Upper lobe of left lung (tissue), 6 donors: Measurements from ENCODE around the gene TES. TPM values are rescaled to one million over a fixed set of nuclear protein-coding genes. Genes with fewer than 3 reads are reported as not detected.
"Not testable (repeated sequence)": the region's sequence is repeated elsewhere in the genome, so short reads cannot be mapped to it uniquely, and the experiment has no call there.

ENCODE experiments used
- ATAC-seq, 2 donors: fragments of 200-7000 bp; cut with Tn5 transposase; one replicate each; pipeline ENCODE4 v1.9.1; 2022; ENCODE audit warnings: mild to moderate bottlenecking in 2 of 2, moderate library complexity in 2 of 2; ENCODE audit not compliant: low FRiP score in 2 of 2
- DNase-seq, 2 donors: peaks; one replicate each; pipeline ENCODE4 v3.0.0-alpha.2; 2019 to 2020
- H3K27ac ChIP-seq, 4 donors: fragments of 200-600 bp; sonication (generic); one replicate each; pipeline ENCODE4 v1.5.1; 2016 to 2019
- H3K27me3 ChIP-seq, 4 donors: fragments of 200-600 bp; sonication (generic); one replicate each; pipeline ENCODE4 v1.5.1; 2017 to 2019
- H3K36me3 ChIP-seq, 4 donors: fragments of 200-600 bp; sonication (generic); one replicate each; pipeline ENCODE4 v1.5.1; 2016 to 2019
- H3K4me1 ChIP-seq, 4 donors: fragments of 200-600 bp; sonication (generic); one replicate each; pipeline ENCODE4 v1.5.1; 2018 to 2019
- H3K4me3 ChIP-seq, 4 donors: fragments of 200-600 bp; sonication (generic); one replicate each; pipeline ENCODE4 v1.5.1; 2017 to 2019; ENCODE audit warnings: mild to moderate bottlenecking in 2 of 4, moderate library complexity in 1 of 4
- H3K9me3 ChIP-seq, 4 donors: fragments of 200-600 bp; sonication (generic); one replicate each; pipeline ENCODE4 v1.5.1; 2018 to 2019
- EP300 ChIP-seq, 4 donors: sonication (generic); formaldehyde crosslinking; IDR thresholded peaks; one replicate each; pipeline ENCODE4 v1.5.1; 2017; ENCODE audit warnings: antibody characterized with exemption in 4 of 4, control low read depth in 2 of 4
- POLR2A ChIP-seq, 4 donors: fragments of 450-650 bp; IDR thresholded peaks; one replicate each; pipeline ENCODE4 v1.5.1; 2016 to 2017; ENCODE audit warnings: antibody characterized with exemption in 4 of 4, mild to moderate bottlenecking in 2 of 4
- POLR2AphosphoS5 ChIP-seq, 2 donors: sonication (generic); formaldehyde crosslinking; IDR thresholded peaks; one replicate each; pipeline ENCODE4 v1.5.1; 2017; ENCODE audit warnings: antibody characterized with exemption in 2 of 2
- WGBS, 2 donors: methylation state at CpG; one replicate each; pipeline ENCODE4 v1.1.5; 2017 to 2018; 5-methylcytosine and 5-hydroxymethylcytosine counted together
- total RNA-seq, 6 donors: library from RNA; depleted of rRNA in 4 of 6; stranded (reverse); fragments of >200 nt in 4 of 6; gene quantifications; one replicate each; pipeline versions ENCODE4 v1.1.0 to v1.2.1, GENCODE V29; 2016 to 2021
- TF ChIP-seq, protein P1 (sequence below), 6 experiments: fragments of 450-650 bp in 4 of 6; fragments of 200-600 bp in 2 of 6; sonication (generic) in 2 of 6; IDR thresholded peaks; one replicate each; pipeline ENCODE4 v1.5.1; 2016 to 2019; ENCODE audit warnings: antibody characterized with exemption in 6 of 6
- donor health status: DM: no; HTN: no; CAD: no; lungs with moderate emphysema.
- donor health status: DM: no; HTN: yes; CAD: no; lungs with severe emphysema.

Gene TES
- total RNA-seq, 6 donors from 2014 or later: 58.0 to 159 (median 87.1) TPM

DNA sequence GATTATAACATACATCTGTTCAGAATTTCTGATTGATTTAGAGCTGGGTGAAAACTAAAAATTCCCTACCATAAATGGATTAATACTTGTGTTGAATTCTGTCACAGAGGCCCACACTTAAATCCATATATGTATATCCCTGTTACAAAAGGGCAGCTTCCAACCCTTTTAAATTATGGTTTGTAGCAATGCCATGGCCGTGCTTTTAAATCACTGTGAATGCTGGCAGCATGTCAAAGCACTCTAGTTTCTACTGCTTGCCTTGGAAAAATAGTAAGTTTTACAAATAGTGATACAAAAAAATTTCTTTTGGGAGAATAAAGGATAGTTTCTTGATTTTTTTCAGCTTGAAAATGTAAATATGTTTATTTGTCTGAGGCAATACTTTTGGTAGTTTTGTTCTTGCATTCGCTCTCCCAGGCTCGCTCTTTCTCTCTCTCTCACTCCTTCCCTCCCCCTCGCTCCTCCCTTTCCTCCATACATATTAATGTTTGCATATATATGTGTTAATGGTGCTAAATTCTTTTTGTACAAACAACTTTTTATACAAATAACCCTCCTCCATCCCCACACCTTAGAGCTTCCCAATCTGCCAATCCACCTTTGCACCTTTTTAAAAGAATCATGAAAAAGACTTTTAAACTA lies 29.8 kb downstream of the TES start:
- WGBS, 2 donors: 69 to 70% methylated on average over 4 of the region's 4 CpGs
- peaks cover 0 to 25% (median 1%) of the 10 kb centered on the region in 4 donors for H3K36me3 ChIP-seq
- TF ChIP-seq POLR2A (IDR thresholded peaks at IDR 0.05) (no peak), POLR2AphosphoS5 (IDR thresholded peaks at IDR 0.05) (no peak), EP300 (IDR thresholded peaks at IDR 0.05) (no peak)
- TF ChIP-seq, protein P1, sequence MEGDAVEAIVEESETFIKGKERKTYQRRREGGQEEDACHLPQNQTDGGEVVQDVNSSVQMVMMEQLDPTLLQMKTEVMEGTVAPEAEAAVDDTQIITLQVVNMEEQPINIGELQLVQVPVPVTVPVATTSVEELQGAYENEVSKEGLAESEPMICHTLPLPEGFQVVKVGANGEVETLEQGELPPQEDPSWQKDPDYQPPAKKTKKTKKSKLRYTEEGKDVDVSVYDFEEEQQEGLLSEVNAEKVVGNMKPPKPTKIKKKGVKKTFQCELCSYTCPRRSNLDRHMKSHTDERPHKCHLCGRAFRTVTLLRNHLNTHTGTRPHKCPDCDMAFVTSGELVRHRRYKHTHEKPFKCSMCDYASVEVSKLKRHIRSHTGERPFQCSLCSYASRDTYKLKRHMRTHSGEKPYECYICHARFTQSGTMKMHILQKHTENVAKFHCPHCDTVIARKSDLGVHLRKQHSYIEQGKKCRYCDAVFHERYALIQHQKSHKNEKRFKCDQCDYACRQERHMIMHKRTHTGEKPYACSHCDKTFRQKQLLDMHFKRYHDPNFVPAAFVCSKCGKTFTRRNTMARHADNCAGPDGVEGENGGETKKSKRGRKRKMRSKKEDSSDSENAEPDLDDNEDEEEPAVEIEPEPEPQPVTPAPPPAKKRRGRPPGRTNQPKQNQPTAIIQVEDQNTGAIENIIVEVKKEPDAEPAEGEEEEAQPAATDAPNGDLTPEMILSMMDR (IDR thresholded peaks at IDR 0.05): no peak

DNA sequence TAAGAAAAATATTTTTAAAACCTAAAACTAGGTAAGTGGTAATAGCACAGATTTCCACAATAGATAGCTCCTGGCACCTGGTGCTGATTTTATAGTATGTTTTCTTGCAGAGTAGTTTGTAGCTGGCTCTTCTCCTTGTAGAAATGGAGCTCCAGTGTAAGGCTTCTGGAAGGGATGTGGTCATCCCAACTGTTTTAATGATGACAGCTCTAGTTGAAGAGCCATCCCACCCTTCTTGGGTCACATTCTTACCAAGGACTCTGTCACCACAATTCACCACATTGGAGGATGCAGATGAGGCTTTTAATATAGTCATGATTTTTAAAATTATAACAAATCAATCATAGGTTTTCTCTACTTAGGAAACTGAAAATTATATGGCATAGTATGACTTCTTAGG lies 31.0 kb downstream of the TES start:
- peaks cover 0 to 26% (median 1%) of the 10 kb centered on the region in 4 donors for H3K36me3 ChIP-seq
- no peak overlapping the region for H3K4me3 ChIP-seq
- TF ChIP-seq, protein P1 (IDR thresholded peaks at IDR 0.05): no peak
- no peak for TF ChIP-seq EP300 (IDR thresholded peaks at IDR 0.05)
- TF ChIP-seq POLR2A (IDR thresholded peaks at IDR 0.05): no peak
- TF ChIP-seq POLR2AphosphoS5 (IDR thresholded peaks at IDR 0.05): no peak
- DNase-seq (no peak), ATAC-seq (no peak)
- no peaks in the 10 kb centered on the region for H3K27me3 ChIP-seq
- H3K4me1 ChIP-seq: no peaks in the 10 kb centered on the region
- H3K27ac ChIP-seq: no peak overlapping the region
- H3K9me3 ChIP-seq: peaks cover 0 to 8% (median 2%) of the 10 kb centered on the region in 4 donors

More for the DNA sequence above, 29.8 kb downstream of the TES start:
- Histone ChIP-seq H3K4me1 (no peaks in the 10 kb centered on the region), H3K27me3 (no peaks in the 10 kb centered on the region), H3K9me3 (peaks cover 0 to 8% (median 2%) of the 10 kb centered on the region in 4 donors), H3K27ac (no peak overlapping the region), H3K4me3 (no peak overlapping the region)
- ATAC-seq (no peak), DNase-seq (no peak)

DNA sequence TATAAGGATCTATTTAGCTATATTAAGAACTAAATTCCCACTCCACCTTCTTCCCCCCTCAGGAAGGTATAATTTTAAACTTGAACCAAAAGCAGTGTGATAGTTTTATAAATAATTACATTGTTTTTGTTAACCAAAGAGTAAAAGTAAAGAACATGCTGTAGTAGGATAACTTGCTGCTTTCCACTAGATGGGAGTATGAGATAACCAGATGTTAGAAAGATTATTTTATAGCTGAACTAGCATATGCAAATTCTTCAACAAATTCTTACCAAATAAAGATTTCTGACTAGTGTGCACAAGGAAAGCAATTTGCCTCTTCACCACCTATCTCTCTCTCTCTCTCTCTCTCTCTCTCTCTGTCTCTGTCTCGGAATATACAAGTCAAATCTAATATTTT lies 31.8 kb downstream of the TES start:
- ATAC-seq (no peak), DNase-seq (no peak)
- Histone ChIP-seq H3K27ac (no peak overlapping the region), H3K4me3 (no peak overlapping the region), H3K36me3 (peaks cover 0 to 26% (median 1%) of the 10 kb centered on the region in 4 donors), H3K4me1 (no peaks in the 10 kb centered on the region), H3K27me3 (no peaks in the 10 kb centered on the region), H3K9me3 (peaks cover 0 to 8% (median 2%) of the 10 kb centered on the region in 4 donors)
- 91 to 94% methylated on average over 1 of the region's 1 CpG for WGBS, 2 donors
- no peak for TF ChIP-seq EP300 (IDR thresholded peaks at IDR 0.05)
- TF ChIP-seq, protein P1 (IDR thresholded peaks at IDR 0.05): no peak
- TF ChIP-seq POLR2AphosphoS5 (IDR thresholded peaks at IDR 0.05): no peak
- no peak for TF ChIP-seq POLR2A (IDR thresholded peaks at IDR 0.05)

DNA sequence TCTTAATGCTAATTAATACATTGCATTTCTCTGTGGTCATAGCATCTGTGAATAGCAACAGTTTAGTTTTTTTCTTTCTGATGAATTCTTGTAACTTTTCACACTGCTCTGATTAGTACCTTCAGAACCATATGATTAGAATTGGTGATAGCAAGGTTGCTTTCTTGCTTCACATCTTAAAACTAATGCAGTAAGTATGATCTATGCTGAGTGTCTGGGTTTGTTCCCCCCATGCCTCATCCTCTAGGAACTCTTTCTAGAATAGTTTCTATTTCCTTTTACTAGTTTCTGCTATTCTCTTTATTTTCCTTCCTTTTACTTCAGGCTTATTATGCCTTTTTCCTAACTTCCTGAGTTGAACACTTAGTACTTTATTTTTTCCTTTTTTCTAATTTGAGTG lies 32.4 kb downstream of the TES start:
- H3K9me3 ChIP-seq: peaks cover 0 to 8% (median 2%) of the 10 kb centered on the region in 4 donors
- peaks cover 0 to 23% (median 0%) of the 10 kb centered on the region in 4 donors for H3K36me3 ChIP-seq
- TF ChIP-seq, protein P1 (IDR thresholded peaks at IDR 0.05): no peak
- DNase-seq (no peak), ATAC-seq (no peak)
- H3K27ac ChIP-seq: no peak overlapping the region
- no peaks in the 10 kb centered on the region for H3K27me3 ChIP-seq
- no peak overlapping the region for H3K4me3 ChIP-seq
- H3K4me1 ChIP-seq: no peaks in the 10 kb centered on the region

DNA sequence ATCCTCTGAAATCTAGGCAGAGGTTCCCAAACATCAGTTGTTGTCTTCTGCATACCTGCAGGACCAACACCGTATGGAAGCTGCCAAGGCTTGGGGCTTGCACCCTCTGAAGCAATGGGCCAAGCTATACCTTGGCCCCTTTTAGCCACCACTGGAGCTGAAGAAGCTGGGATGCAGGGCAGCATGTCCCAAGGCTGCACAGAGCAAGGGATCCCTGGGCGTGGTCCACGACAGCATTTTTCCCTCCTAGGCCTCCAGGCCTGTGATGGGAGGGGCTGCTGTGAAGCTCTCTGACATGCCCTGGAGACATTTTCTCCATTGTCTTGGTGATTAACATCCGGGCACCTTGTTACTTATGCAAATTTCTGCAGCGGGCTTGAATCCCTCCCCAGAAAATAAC lies 34.5 kb downstream of the TES start:
- not testable (repeated sequence) for ATAC-seq, H3K9me3 ChIP-seq, H3K4me1 ChIP-seq, DNase-seq, H3K27ac ChIP-seq, H3K27me3 ChIP-seq, H3K4me3 ChIP-seq
- peaks cover 0 to 25% (median 2%) of the 10 kb centered on the region in 4 donors for H3K36me3 ChIP-seq
- WGBS, 2 donors: 95 to 96% methylated on average over 3 to 5 of the region's 5 CpGs
